Measurements from ENCODE around the gene FRA10AC1. TPM values are rescaled to one million over a fixed set of nuclear protein-coding genes. Genes with fewer than 3 reads are reported as not detected.

FRA10AC1 gene
- total RNA-seq, 6 experiments from 2014 or later = 8.3 to 10.7 (median 9.2) TPM

GRCh38 chr10:93722550-93722949 is 20.2 kb upstream of the FRA10AC1 start:
- Mint-ChIP-seq H3K4me1 (ENCODE audit: low read depth) (no peaks in the 10 kb centered on the region), H3K27me3 (ENCODE audit: insufficient read depth) (peaks cover 27% of the 10 kb centered on the region), H3K9me3 (no peaks in the 10 kb centered on the region), H3K36me3 (ENCODE audit: low read depth) (no peaks in the 10 kb centered on the region), H3K27ac (no peak overlapping the region), H3K4me3 (no peak overlapping the region)
- TF ChIP-seq CTCF (IDR thresholded peaks at IDR 0.05) = no peak
- no peak for DNase-seq

- Mint-ChIP-seq H3K4me3 (no peak overlapping the region), H3K27ac (no peak overlapping the region), H3K4me1 (ENCODE audit: low read depth) (no peaks in the 10 kb centered on the region), H3K27me3 (ENCODE audit: insufficient read depth) (peaks cover 15% of the 10 kb centered on the region), H3K9me3 (no peaks in the 10 kb centered on the region), H3K36me3 (ENCODE audit: low read depth) (no peaks in the 10 kb centered on the region)
- no peak for TF ChIP-seq CTCF (IDR thresholded peaks at IDR 0.05)
- no peak for DNase-seq
Observed at GRCh38 chr10:93719901-93720300, 17.5 kb upstream of the FRA10AC1 start.

GRCh38 chr10:93718937-93719725 is 16.7 kb upstream of the FRA10AC1 start:
- H3K27me3 Mint-ChIP-seq (ENCODE audit: insufficient read depth) = peaks cover 13% of the 10 kb centered on the region
- no peak for DNase-seq
- H3K36me3 Mint-ChIP-seq (ENCODE audit: low read depth) = no peaks in the 10 kb centered on the region
- TF ChIP-seq CTCF (IDR thresholded peaks at IDR 0.05) = no peak
- H3K27ac Mint-ChIP-seq = no peak overlapping the region
- no peak overlapping the region for H3K4me3 Mint-ChIP-seq
- no peaks in the 10 kb centered on the region for H3K9me3 Mint-ChIP-seq
- H3K4me1 Mint-ChIP-seq (ENCODE audit: low read depth) = no peaks in the 10 kb centered on the region

- no peak for TF ChIP-seq CTCF (IDR thresholded peaks at IDR 0.05)
- Mint-ChIP-seq H3K27me3 (ENCODE audit: insufficient read depth) (peaks cover 13% of the 10 kb centered on the region), H3K27ac (no peak overlapping the region), H3K4me1 (ENCODE audit: low read depth) (peaks cover 4% of the 10 kb centered on the region; the same call in 1 of the 2 replicates), H3K36me3 (ENCODE audit: low read depth) (no peaks in the 10 kb centered on the region), H3K9me3 (no peaks in the 10 kb centered on the region), H3K4me3 (no peak overlapping the region)
- DNase-seq = no peak
Observed at GRCh38 chr10:93716766-93717165, 14.4 kb upstream of the FRA10AC1 start.

GRCh38 chr10:93715345-93715744 is 13.0 kb upstream of the FRA10AC1 start:
- TF ChIP-seq CTCF (IDR thresholded peaks at IDR 0.05) = no peak
- DNase-seq = no peak
- H3K4me1 Mint-ChIP-seq (ENCODE audit: low read depth) = peaks cover 10% of the 10 kb centered on the region
- peaks cover 7% of the 10 kb centered on the region for H3K27me3 Mint-ChIP-seq (ENCODE audit: insufficient read depth)
- no peaks in the 10 kb centered on the region for H3K36me3 Mint-ChIP-seq (ENCODE audit: low read depth)
- no peak overlapping the region for H3K4me3 Mint-ChIP-seq
- H3K9me3 Mint-ChIP-seq = no peaks in the 10 kb centered on the region
- no peak overlapping the region for H3K27ac Mint-ChIP-seq

Measured in HFFc6 (cell line).